ENCODE results near the gene ANKRD13C.

Gene ANKRD13C

GRCh38 chr1:70288166-70288565, 66.4 kb downstream of the ANKRD13C start:
- DNase-seq, result no peak

GRCh38 chr1:70286453-70286852, 68.1 kb downstream of the ANKRD13C start:
- DNase-seq, result no peak

GRCh38 chr1:70284366-70284765, 70.2 kb downstream of the ANKRD13C start:
- no peak for DNase-seq

GRCh38 chr1:70278710-70279109, 75.8 kb downstream of the ANKRD13C start:
- no peak for DNase-seq

- no peak for DNase-seq
Measured at GRCh38 chr1:70277875-70278274, 76.6 kb downstream of the ANKRD13C start.

- no peak for DNase-seq
Measured at GRCh38 chr1:70265946-70266345, 88.6 kb downstream of the ANKRD13C start.

- no peak for DNase-seq
Measured at GRCh38 chr1:70264839-70265238, 89.7 kb downstream of the ANKRD13C start.

- no peak for DNase-seq
Measured at GRCh38 chr1:70256664-70257063, 97.9 kb downstream of the ANKRD13C start.

GRCh38 chr1:70248729-70249128, 105.8 kb downstream of the ANKRD13C start:
- no peak for DNase-seq

GRCh38 chr1:70247768-70248167, 106.8 kb downstream of the ANKRD13C start:
- DNase-seq, result no peak

- no peak for DNase-seq
Measured at GRCh38 chr1:70247122-70247521, 107.4 kb downstream of the ANKRD13C start.

- DNase-seq, result no peak
Measured at GRCh38 chr1:70239940-70240339, 114.6 kb downstream of the ANKRD13C start.

GRCh38 chr1:70234733-70235132, 119.8 kb downstream of the ANKRD13C start:
- DNase-seq, result no peak

- no peak for DNase-seq
Measured at GRCh38 chr1:70231475-70231874, 123.0 kb downstream of the ANKRD13C start.

GRCh38 chr1:70228670-70229069, 125.9 kb downstream of the ANKRD13C start:
- DNase-seq, result no peak

- DNase-seq, result no peak
Measured at GRCh38 chr1:70227439-70227838, 127.1 kb downstream of the ANKRD13C start.

- DNase-seq, result no peak
Measured at GRCh38 chr1:70224954-70225353, 129.6 kb downstream of the ANKRD13C start.

GRCh38 chr1:70222716-70223235, 131.7 kb downstream of the ANKRD13C start:
- DNase-seq, result no peak

GRCh38 chr1:70221238-70222121, 133.0 kb downstream of the ANKRD13C start, which contains the start of gene SRSF11:
Gene SRSF11 (plus strand): TSS chr1:70221380. CDS start chr1:70221637, 257 bp downstream.
- DNase-seq, result peak; percentile 99

- DNase-seq, result no peak
Measured at GRCh38 chr1:70220517-70221237, 133.8 kb downstream of the ANKRD13C start.

- DNase-seq, result no peak
Measured at GRCh38 chr1:70220015-70220414, 134.5 kb downstream of the ANKRD13C start.

- DNase-seq, result no peak
Measured at GRCh38 chr1:70211541-70211940, 143.0 kb downstream of the ANKRD13C start.

GRCh38 chr1:70210820-70211219, 143.7 kb downstream of the ANKRD13C start:
- DNase-seq, result no peak
